Parathyroid adenoma (tissue), 2 donors: ENCODE results near the gene DDIT4.

Experiments
- H2AFZ ChIP-seq: fragments of 300-600 bp; sonication (generic); one replicate; pipeline ENCODE4 v1.7.0; 2017; ENCODE audit warnings: antibody characterized with exemption, mild to moderate bottlenecking
- H3K27ac ChIP-seq: fragments of 300-600 bp; sonication (generic); one replicate; pipeline ENCODE4 v1.7.0; 2017
- H3K27me3 ChIP-seq: fragments of 300-600 bp; sonication (generic); one replicate; pipeline ENCODE4 v1.7.0; 2017; ENCODE audit warnings: low read length; ENCODE audit not compliant: control insufficient read depth, insufficient read depth
- H3K36me3 ChIP-seq: fragments of 300-600 bp; sonication (generic); one replicate; pipeline ENCODE4 v1.7.0; 2017; ENCODE audit warnings: low read length; ENCODE audit not compliant: control insufficient read depth, insufficient read depth
- H3K4me1 ChIP-seq: fragments of 300-600 bp; sonication (generic); one replicate; pipeline ENCODE4 v1.7.0; 2017; ENCODE audit warnings: control low read depth
- H3K4me2 ChIP-seq: fragments of 300-600 bp; sonication (generic); one replicate; pipeline ENCODE4 v1.7.0; 2017; ENCODE audit warnings: low read length
- H3K4me3 ChIP-seq: fragments of 300-600 bp; sonication (generic); one replicate; pipeline ENCODE4 v1.7.0; 2017; ENCODE audit warnings: low read depth, low read length
- H3K79me2 ChIP-seq: fragments of 300-600 bp; sonication (generic); one replicate; pipeline ENCODE4 v1.7.0; 2017; ENCODE audit warnings: control low read depth
- H3K9ac ChIP-seq: fragments of 300-600 bp; sonication (generic); one replicate; pipeline ENCODE4 v1.7.0; 2017; ENCODE audit warnings: mild to moderate bottlenecking
- H3K9me3 ChIP-seq: fragments of 300-600 bp; sonication (generic); one replicate; pipeline ENCODE4 v1.7.0; 2017; ENCODE audit warnings: low read length; ENCODE audit not compliant: control insufficient read depth
- CTCF ChIP-seq: fragments of 300-600 bp; sonication (generic); IDR thresholded peaks from one replicate; pipeline ENCODE4 v1.7.0; 2017; ENCODE audit warnings: antibody characterized with exemption, mild to moderate bottlenecking
- donor health status: primary hyperparathyroidism.

Gene DDIT4

DNA sequence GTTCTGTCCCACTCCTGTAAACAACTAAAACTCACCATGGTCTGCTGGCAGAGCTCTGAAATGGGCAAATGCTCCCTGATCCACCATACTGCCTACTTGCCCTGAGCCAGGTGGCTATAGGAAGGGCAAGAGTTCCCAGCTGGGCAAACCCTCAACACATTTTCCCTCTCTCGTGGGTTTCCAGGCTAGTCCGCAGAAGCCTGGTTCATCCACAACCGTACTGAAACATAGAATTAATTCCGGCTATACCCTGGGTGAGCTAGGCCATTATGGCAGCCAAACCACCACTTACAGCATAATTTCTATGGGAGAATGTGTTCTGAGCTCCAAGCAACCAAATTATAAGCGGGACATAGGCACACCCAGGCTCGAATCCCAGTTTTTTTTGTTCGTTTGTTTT, 20.1 kb upstream of the DDIT4 start:
- H3K27ac ChIP-seq: peak overlapping the region; percentile 6
- no peak overlapping the region for H2AFZ ChIP-seq
- no peak overlapping the region for H3K4me3 ChIP-seq
- no peaks in the 10 kb centered on the region for H3K27me3 ChIP-seq
- H3K4me2 ChIP-seq: no peak overlapping the region
- no peaks in the 10 kb centered on the region for H3K9me3 ChIP-seq
- peaks cover 25% of the 10 kb centered on the region for H3K4me1 ChIP-seq
- TF ChIP-seq CTCF: no peak
- H3K79me2 ChIP-seq: no peaks in the 10 kb centered on the region
- no peaks in the 10 kb centered on the region for H3K36me3 ChIP-seq
- no peak overlapping the region for H3K9ac ChIP-seq

DNA sequence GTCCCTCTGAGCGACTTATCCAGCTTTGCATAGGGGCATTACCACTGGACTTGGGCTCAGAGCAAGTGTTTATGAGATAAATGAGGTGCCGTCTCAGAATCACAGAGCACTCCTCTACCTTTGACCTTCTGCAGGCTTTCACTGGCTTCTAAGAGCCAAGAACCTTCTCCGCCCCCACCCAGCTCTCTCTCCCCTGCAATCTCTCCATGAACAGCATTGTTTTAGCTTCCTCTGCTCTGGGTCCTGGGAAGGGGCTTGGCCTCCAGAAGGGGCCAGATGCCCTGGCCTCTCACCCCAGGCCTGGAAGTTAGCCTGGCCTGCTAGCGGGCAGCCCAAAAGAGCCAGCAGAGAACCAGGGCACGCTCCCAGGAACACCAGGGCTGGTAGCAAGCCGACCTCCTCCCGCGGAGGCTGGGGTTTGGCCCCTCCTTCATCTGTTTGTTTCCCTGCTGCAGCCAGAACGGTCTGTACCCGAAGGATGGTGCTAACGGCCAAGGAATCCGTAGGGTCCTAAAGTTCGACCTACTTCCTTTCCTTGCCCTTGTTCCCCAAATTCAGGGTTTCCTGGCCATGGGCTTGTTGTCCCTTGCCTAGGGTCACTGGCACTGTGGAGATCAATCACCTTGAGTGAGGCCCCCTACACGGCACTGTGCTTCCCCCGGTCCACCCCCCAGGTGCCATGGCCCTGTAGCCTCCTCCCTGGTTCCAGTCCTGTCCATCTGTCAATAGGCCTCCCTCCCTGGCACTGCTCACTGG, 18.7 kb upstream of the DDIT4 start:
- Histone ChIP-seq H3K4me1 (peaks cover 29% of the 10 kb centered on the region), H3K4me3 (peak overlapping the region; percentile 0), H3K27ac (peak overlapping the region; percentile 88), H3K36me3 (no peaks in the 10 kb centered on the region), H2AFZ (peak overlapping the region; percentile 93), H3K9me3 (no peaks in the 10 kb centered on the region), H3K9ac (peak overlapping the region; percentile 12), H3K79me2 (no peaks in the 10 kb centered on the region), H3K4me2 (peak overlapping the region; percentile 53), H3K27me3 (no peaks in the 10 kb centered on the region)
- peak; percentile 15 for TF ChIP-seq CTCF

DNA sequence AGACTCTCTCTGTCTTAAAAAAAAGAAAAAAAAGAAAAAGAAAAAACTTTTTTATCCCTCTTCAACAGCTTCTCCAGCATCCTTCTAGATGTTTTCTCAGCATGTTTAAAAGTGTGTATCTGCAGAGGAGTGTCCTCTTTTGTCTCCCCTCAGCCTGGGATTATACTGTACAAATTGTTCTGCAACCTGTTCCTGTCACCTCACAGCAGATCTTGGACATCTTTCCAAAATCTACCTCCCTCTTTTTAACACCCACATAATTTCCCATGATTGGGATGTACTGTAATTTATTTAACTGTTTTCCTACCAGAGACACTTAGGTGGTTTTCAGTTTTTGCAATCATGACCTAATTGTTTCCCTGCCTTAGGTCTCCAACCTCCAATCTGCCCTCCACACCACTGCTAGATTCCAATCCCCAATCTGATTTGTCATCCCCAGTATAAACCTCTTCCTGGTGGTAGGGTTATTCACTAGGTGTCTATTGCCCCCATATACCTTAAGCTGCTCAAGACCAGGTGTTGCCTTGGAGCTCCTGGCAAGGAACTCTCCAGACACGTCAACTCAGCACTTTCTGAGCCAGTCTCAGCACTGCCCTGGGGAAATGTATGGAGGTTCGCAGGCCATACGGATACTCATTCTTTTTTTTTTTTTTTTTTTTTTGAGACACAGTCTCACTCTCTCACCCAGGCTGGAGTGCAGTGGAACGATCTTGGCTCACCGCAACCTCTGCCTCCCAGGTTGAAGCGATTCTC, 17.6 kb upstream of the DDIT4 start:
- Histone ChIP-seq H3K36me3 (no peaks in the 10 kb centered on the region), H2AFZ (peak overlapping the region; percentile 93), H3K4me1 (peaks cover 39% of the 10 kb centered on the region), H3K4me3 (no peak overlapping the region), H3K27me3 (no peaks in the 10 kb centered on the region), H3K4me2 (peak overlapping the region; percentile 1), H3K79me2 (no peaks in the 10 kb centered on the region), H3K9me3 (no peaks in the 10 kb centered on the region), H3K27ac (peak overlapping the region; percentile 88), H3K9ac (no peak overlapping the region)
- no peak for TF ChIP-seq CTCF

- H3K9ac ChIP-seq: no peak overlapping the region
- H3K27ac ChIP-seq: no peak overlapping the region
- peaks cover 46% of the 10 kb centered on the region for H3K4me1 ChIP-seq
- H3K27me3 ChIP-seq: no peaks in the 10 kb centered on the region
- H3K79me2 ChIP-seq: no peaks in the 10 kb centered on the region
- H2AFZ ChIP-seq: no peak overlapping the region
- no peak for TF ChIP-seq CTCF
- H3K4me3 ChIP-seq: no peak overlapping the region
- H3K4me2 ChIP-seq: peak overlapping the region; percentile 40
- H3K36me3 ChIP-seq: no peaks in the 10 kb centered on the region
- no peaks in the 10 kb centered on the region for H3K9me3 ChIP-seq
Measured at GRCh38 chr10:72257051-72257892, 16.5 kb upstream of the DDIT4 start.
